Measurements from ENCODE around the gene SLC26A2. TPM values are rescaled to one million over a fixed set of nuclear protein-coding genes. Genes with fewer than 3 reads are reported as not detected.

Gene SLC26A2
- total and polyA plus RNA-seq, 2 of the 8 experiments (the other 6 are each of a cell fraction or from before 2014, with no cell fraction given) = 3.7 to 11.4 TPM

GRCh38 chr5:149944666-149945065, 15.9 kb upstream of the SLC26A2 start, which contains the start of gene PDE6A (continued):
- no peak for TF ChIP-seq SP4 (IDR thresholded peaks at IDR 0.05; ENCODE audit: low read length)
- TF ChIP-seq BACH1 (IDR thresholded peaks at IDR 0.05; ENCODE audit: low read length) = no peak
- no peak for TF ChIP-seq YY1 (IDR thresholded peaks at IDR 0.05; ENCODE audit: low read depth, low read length)
- no peak for TF ChIP-seq ASH2L (IDR thresholded peaks at IDR 0.05; ENCODE audit: low read length)
